Gastrocnemius medialis (tissue), 4 donors: Measurements from ENCODE around the gene ZFR. TPM values are rescaled to one million over a fixed set of nuclear protein-coding genes. Genes with fewer than 3 reads are reported as not detected.

ENCODE experiments used
- ATAC-seq, 2 donors: fragments of 150-250 bp; one replicate each; pipeline ENCODE4 v1.9.1; 2016
- DNase-seq, 2 donors: peaks; one replicate each; pipeline ENCODE4 v3.0.0-alpha.2; 2019
- H3K27ac ChIP-seq, 4 donors: fragments of 200-600 bp; sonication (generic); 1 replicate in 1 of 4; 2 replicates in 3 of 4; pipeline ENCODE4 v1.5.1; 2016 to 2018; ENCODE audit warnings: mild to moderate bottlenecking in 2 of 4, moderate library complexity in 1 of 4
- H3K27me3 ChIP-seq, 3 donors: fragments of 200-600 bp; sonication (generic) in 2 of 3; 1 replicate in 1 of 3; 2 replicates in 2 of 3; pipeline versions ENCODE4 v1.5.1 to v1.6.0; 2016 to 2019; ENCODE audit warnings: mild to moderate bottlenecking in 1 of 3, moderate library complexity in 1 of 3
- H3K36me3 ChIP-seq, 2 donors: fragments of 200-600 bp; sonication (generic) in 1 of 2; one replicate each; pipeline ENCODE4 v1.5.1; 2017 to 2018
- H3K4me1 ChIP-seq, 2 donors: fragments of 200-600 bp; sonication (generic) in 1 of 2; one replicate each; pipeline ENCODE4 v1.5.1; 2016 to 2017; ENCODE audit warnings: mild to moderate bottlenecking in 2 of 2
- H3K4me3 ChIP-seq, 4 donors: fragments of 200-600 bp; sonication (generic) in 3 of 4; 1 replicate in 1 of 4; 2 replicates in 3 of 4; pipeline ENCODE4 v1.5.1; 2016 to 2019; ENCODE audit warnings: mild to moderate bottlenecking in 2 of 4
- H3K9me3 ChIP-seq, 3 donors: fragments of 200-600 bp; sonication (generic) in 2 of 3; 1 replicate in 1 of 3; 2 replicates in 2 of 3; pipeline ENCODE4 v1.5.1; 2016 to 2019
- POLR2A ChIP-seq, 2 donors: fragments of 450-650 bp; IDR thresholded peaks; one replicate each; pipeline ENCODE4 v1.6.1; 2017; ENCODE audit warnings: antibody characterized with exemption in 2 of 2, mild to moderate bottlenecking in 2 of 2, moderate library complexity in 2 of 2
- in situ Hi-C, 4 donors: fragments of 200-750 bp; cut with MboI; loops; one replicate each; pipeline versions ENCODE4 v1.15.0 to v1.8.0; 2017; ENCODE audit warnings: low sequenced_read_pairs in 4 of 4
- intact Hi-C: fragments of 100-400 bp; cut with DNase I; formaldehyde crosslinking; loops from one replicate; pipeline ENCODE4 v1.15.1; 2023; ENCODE audit warnings: low total_unique reads
- total RNA-seq, 4 donors: library from RNA; depleted of rRNA; stranded (reverse); fragments of >200 nt; gene quantifications; one replicate each; pipeline versions ENCODE4 v1.1.0 to v1.2.3, GENCODE V29; 2016
- TF ChIP-seq, protein P1 (sequence below), 5 experiments: fragments of 450-650 bp in 3 of 5; fragments of 200-600 bp in 2 of 5; sonication (generic) in 2 of 5; IDR thresholded peaks in 4 of 5; conservative IDR thresholded peaks in 1 of 5; 1 replicate in 4 of 5; 2 replicates in 1 of 5; pipeline ENCODE4 v1.5.1; 2016 to 2019; ENCODE audit warnings: antibody characterized with exemption in 5 of 5, mild to moderate bottlenecking in 3 of 5, moderate library complexity in 3 of 5

ZFR gene
- total RNA-seq, 4 donors from 2014 or later, result 84.0 to 109 (median 89.4) TPM

DNA sequence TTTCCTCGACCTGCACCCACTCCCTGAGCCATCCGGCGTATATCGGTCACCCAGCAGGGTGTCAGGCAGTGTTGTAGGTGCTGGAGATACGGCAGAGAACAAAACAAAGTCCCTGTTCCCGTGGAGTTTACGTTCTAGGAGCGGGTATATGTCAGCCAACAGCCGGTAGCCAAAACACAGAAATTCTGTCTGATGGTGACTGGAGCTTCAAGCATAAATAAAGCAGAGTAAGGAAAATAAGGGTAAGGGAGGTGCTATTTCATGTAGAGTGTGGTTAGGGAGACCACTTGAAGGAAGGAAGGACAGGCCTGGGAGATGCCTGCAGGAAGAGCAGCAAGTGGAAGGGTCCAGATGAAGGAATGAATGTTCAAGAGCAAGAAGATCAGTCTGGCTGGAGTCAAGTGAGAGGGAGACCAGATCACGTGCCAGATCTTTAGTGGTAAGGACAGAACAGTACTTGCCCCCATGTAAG, 783 bp upstream of the ZFR start:
- Histone ChIP-seq H3K4me1 (peaks cover 26 to 32% of the 10 kb centered on the region in 2 donors), H3K4me3 (peak overlapping the region in 3 of 4 donors; percentile 68 to 88 (median 79)), H3K36me3 (no peaks in the 10 kb centered on the region), H3K27ac (peak overlapping the region in 2 of 4 donors; percentile 92), H3K9me3 (no peaks in the 10 kb centered on the region), H3K27me3 (no peaks in the 10 kb centered on the region)
- in situ Hi-C loops (loop anchor here in 2 of 4 donors (10.0 to 25.0 kb wide), 2 partner anchors 131 to 208 kb away; partner anchors contain the start of gene MTMR12 (in 1 of the 2)), intact Hi-C loops (loop anchor here (10.0 kb wide), 1 partner anchor 211 kb away; no protein-coding TSS in a partner anchor)
- no peak for DNase-seq
- ATAC-seq, result no peak
- TF ChIP-seq, protein P1, sequence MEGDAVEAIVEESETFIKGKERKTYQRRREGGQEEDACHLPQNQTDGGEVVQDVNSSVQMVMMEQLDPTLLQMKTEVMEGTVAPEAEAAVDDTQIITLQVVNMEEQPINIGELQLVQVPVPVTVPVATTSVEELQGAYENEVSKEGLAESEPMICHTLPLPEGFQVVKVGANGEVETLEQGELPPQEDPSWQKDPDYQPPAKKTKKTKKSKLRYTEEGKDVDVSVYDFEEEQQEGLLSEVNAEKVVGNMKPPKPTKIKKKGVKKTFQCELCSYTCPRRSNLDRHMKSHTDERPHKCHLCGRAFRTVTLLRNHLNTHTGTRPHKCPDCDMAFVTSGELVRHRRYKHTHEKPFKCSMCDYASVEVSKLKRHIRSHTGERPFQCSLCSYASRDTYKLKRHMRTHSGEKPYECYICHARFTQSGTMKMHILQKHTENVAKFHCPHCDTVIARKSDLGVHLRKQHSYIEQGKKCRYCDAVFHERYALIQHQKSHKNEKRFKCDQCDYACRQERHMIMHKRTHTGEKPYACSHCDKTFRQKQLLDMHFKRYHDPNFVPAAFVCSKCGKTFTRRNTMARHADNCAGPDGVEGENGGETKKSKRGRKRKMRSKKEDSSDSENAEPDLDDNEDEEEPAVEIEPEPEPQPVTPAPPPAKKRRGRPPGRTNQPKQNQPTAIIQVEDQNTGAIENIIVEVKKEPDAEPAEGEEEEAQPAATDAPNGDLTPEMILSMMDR (IDR thresholded peaks at IDR 0.05 in 4 of 5, conservative IDR thresholded peaks at IDR 0.05 in 1 of 5), result no peak
- no peak for TF ChIP-seq POLR2A (IDR thresholded peaks at IDR 0.05)

DNA sequence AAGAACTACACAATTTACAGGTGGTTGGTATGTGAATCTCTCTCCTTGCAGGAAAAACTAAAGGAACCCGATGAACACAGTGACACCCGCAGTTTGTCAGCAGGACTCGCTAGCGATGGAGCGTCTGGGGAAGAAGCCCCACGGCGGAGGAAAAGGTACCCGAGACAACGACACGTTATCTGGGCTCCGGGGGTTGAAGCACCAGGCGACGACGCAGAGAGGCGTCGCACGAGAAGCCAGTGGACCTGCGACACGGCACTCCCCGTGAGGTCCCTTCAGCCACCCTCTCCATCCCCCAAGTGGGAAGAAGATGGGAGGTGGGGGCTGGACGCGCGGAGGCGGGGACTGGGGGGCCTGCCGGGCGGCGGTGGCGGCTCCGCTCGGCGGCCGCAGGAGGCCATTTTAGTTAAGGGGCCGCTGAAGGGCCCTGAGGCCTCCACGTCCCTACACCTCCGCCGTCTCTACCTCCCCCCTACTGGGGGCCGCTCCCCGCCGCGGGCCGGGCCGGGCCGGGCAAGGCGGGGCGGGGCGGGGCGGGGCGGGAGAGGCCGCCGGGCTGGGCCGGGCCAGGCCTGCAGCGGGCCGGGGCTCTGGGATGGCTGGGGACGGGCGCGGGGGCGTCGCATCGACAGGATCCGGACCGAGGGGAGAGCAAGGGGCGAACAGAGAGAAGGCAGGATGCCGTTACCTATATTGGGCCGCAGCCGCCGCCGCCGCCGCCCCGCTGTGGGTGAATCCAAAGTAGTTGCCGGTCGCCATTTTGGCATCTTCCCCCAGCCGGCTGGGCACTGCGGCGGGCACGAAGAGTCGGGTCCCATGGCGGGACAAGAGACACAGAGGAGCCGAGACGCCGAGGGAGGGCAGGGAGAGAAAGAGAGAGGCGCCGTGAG, 754 bp downstream of the ZFR start:
- Histone ChIP-seq H3K27me3 (no peaks in the 10 kb centered on the region), H3K27ac (peak overlapping the region; percentile 89 to 97 (median 92)), H3K4me1 (peaks cover 30 to 43% of the 10 kb centered on the region in 2 donors), H3K9me3 (no peaks in the 10 kb centered on the region), H3K4me3 (peak overlapping the region; percentile 68 to 88 (median 76)), H3K36me3 (no peaks in the 10 kb centered on the region)
- ATAC-seq (peak; percentile 56 to 70), DNase-seq (peak in 1 of 2 donors; percentile 23)
- TF ChIP-seq, protein P1 (IDR thresholded peaks at IDR 0.05 in 4 of 5, conservative IDR thresholded peaks at IDR 0.05 in 1 of 5), result no peak
- TF ChIP-seq POLR2A (IDR thresholded peaks at IDR 0.05), result no peak
- intact Hi-C loops, result loop anchor here (1.0 to 10.0 kb wide), 3 partner anchors 142 to 999 kb away; partner anchors contain the start of genes SUB1 and TARS1
- in situ Hi-C loops, result loop anchor here in 2 of 4 donors (10.0 to 25.0 kb wide), 2 partner anchors 129 to 206 kb away; partner anchors contain the start of gene MTMR12 (in 1 of the 2)

DNA sequence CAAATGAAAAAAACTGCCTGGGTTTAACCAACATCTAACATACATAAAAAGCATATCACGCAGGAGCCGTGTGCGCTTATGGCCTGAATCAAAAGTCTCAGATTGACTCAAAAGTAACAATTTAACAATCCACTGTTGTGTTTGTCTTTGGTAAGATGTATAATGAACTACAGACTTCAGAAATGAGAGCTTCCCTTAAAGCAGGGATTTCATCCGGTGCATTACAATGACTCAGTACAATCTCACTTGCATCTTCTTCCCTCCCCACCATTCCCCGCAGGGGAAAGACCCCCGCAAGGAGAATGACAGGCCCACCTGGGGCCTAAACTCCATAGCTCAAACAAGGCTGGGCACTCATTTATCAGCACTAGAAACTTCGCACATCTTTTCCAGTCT, 1.4 kb downstream of the ZFR start:
- intact Hi-C loops, result loop anchor here (5.0 to 10.0 kb wide), 2 partner anchors 208 to 999 kb away; partner anchors contain the start of gene TARS1
- H3K9me3 ChIP-seq, result no peaks in the 10 kb centered on the region
- H3K27me3 ChIP-seq, result no peaks in the 10 kb centered on the region
- no peaks in the 10 kb centered on the region for H3K36me3 ChIP-seq
- peak overlapping the region; percentile 68 to 88 (median 76) for H3K4me3 ChIP-seq
- ATAC-seq (no peak), DNase-seq (no peak)
- peaks cover 35 to 48% of the 10 kb centered on the region in 2 donors for H3K4me1 ChIP-seq
- peak overlapping the region; percentile 89 to 97 (median 92) for H3K27ac ChIP-seq
- TF ChIP-seq POLR2A (IDR thresholded peaks at IDR 0.05), result no peak
- TF ChIP-seq, protein P1 (IDR thresholded peaks at IDR 0.05 in 4 of 5, conservative IDR thresholded peaks at IDR 0.05 in 1 of 5), result no peak
- in situ Hi-C loops, result loop anchor here in 2 of 4 donors (10.0 to 25.0 kb wide), 2 partner anchors 128 to 206 kb away; partner anchors contain the start of gene MTMR12 (in 1 of the 2)

DNA sequence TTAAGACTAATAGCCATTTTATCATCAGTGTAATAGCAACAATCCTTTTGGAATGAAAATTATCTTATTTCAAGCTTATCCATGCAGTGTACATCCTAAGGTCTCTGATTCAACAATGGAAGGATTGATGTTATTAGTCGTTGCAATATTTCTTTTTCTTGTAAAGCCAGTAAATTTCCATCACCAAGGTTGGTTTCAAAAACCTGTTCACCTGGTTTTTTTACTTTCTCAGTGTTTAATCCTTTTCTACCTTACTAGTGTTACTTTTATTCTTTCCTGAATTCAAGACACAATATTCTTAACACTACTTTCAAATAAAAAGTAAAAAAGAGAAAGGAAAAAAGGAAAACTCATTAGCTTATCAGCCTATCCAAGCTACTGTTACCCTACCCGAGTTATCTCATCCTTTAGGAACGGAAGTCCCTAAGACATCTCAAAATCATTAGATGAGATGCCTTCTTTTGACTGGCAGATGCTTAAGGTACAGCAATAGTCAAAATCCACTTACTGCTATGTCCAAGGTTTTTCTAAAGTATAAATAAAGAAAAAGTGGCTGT, 5.4 kb downstream of the ZFR start:
- no peak for ATAC-seq
- intact Hi-C loops (no loop called here), in situ Hi-C loops (loop anchor here in 1 of 4 donors (25.0 kb wide), 1 partner anchor 202 kb away; no protein-coding TSS in a partner anchor)
- TF ChIP-seq POLR2A (IDR thresholded peaks at IDR 0.05), result no peak
- TF ChIP-seq, protein P1 (IDR thresholded peaks at IDR 0.05 in 4 of 5, conservative IDR thresholded peaks at IDR 0.05 in 1 of 5), result no peak
- no peaks in the 10 kb centered on the region for H3K36me3 ChIP-seq
- peaks cover 58 to 71% of the 10 kb centered on the region in 2 donors for H3K4me1 ChIP-seq
- no peak overlapping the region for H3K27ac ChIP-seq
- no peak for DNase-seq
- H3K27me3 ChIP-seq, result no peaks in the 10 kb centered on the region
- no peak overlapping the region for H3K4me3 ChIP-seq
- H3K9me3 ChIP-seq, result no peaks in the 10 kb centered on the region
